Measurements from ENCODE around the gene FAM204A. TPM values are rescaled to one million over a fixed set of nuclear protein-coding genes. Genes with fewer than 3 reads are reported as not detected.

Gene FAM204A
- total and polyA plus RNA-seq, 10 of the 15 experiments (the other 5 are each of a cell fraction or from before 2014, with no cell fraction given), result 24.5 to 96.0 (median 67.6) TPM

GRCh38 chr10:118337356-118337755 lies 4.8 kb downstream of the FAM204A start:
- no peak overlapping the region for H3K9ac ChIP-seq (ENCODE audit: control insufficient read depth, insufficient read depth, low read length)
- no peaks in the 10 kb centered on the region for H4K20me1 ChIP-seq (ENCODE audit: control insufficient read depth, insufficient read depth)
- no peak overlapping the region for H3K4me2 ChIP-seq (ENCODE audit: control insufficient read depth, insufficient read depth)
- ChIA-PET SMC1A (ENCODE audit: uncharacterized antibody, unreplicated experiment) (no interaction called here), CTCF (interaction anchor here (1.0 to 4.0 kb wide), 2 partner anchors 12 to 123 kb away, joined by 5 to 14 read pairs; no protein-coding TSS in a partner anchor), RAD21 (ENCODE audit: unreplicated experiment) (no interaction called here), POLR2A (no interaction called here)
- H3K4me3 ChIP-seq, result no peak overlapping the region
- FAIRE-seq (no peak), DNase-seq (ENCODE audit: low read depth, low spot score) (no peak), ATAC-seq (no peak)
- in situ Hi-C loops (cut with MboI), result no loop called here
- intact Hi-C loops (cut with micrococcal nuclease; ENCODE audit: unreplicated experiment), result no loop called here
- peaks cover 4 to 13% of the 10 kb centered on the region in 2 experiments for H3K36me3 ChIP-seq (ENCODE audit: control insufficient read depth in 2 of 2, insufficient read depth in 2 of 2, low read length in 1 of 2)
- no peak for TF ChIP-seq ZSCAN29 (IDR thresholded peaks at IDR 0.05)
- no peak for TF ChIP-seq CHD2 (IDR thresholded peaks at IDR 0.05; ENCODE audit: borderline replicate concordance, low read depth, low read length)
- no peak for TF ChIP-seq POU2F2 (IDR thresholded peaks at IDR 0.05; ENCODE audit: borderline replicate concordance, low read depth, low read length)
- TF ChIP-seq IKZF1 (conservative IDR thresholded peaks at IDR 0.05), result no peak
- TF ChIP-seq, protein P1, sequence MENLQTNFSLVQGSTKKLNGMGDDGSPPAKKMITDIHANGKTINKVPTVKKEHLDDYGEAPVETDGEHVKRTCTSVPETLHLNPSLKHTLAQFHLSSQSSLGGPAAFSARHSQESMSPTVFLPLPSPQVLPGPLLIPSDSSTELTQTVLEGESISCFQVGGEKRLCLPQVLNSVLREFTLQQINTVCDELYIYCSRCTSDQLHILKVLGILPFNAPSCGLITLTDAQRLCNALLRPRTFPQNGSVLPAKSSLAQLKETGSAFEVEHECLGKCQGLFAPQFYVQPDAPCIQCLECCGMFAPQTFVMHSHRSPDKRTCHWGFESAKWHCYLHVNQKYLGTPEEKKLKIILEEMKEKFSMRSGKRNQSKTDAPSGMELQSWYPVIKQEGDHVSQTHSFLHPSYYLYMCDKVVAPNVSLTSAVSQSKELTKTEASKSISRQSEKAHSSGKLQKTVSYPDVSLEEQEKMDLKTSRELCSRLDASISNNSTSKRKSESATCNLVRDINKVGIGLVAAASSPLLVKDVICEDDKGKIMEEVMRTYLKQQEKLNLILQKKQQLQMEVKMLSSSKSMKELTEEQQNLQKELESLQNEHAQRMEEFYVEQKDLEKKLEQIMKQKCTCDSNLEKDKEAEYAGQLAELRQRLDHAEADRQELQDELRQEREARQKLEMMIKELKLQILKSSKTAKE (IDR thresholded peaks at IDR 0.05; ENCODE audit: low read depth, poor library complexity, severe bottlenecking), result no peak
- no peak for TF ChIP-seq POLR2AphosphoS5 (IDR thresholded peaks at IDR 0.05; ENCODE audit: low read length)
- no peak for TF ChIP-seq E2F8 (IDR thresholded peaks at IDR 0.05; ENCODE audit: low read depth, partially characterized antibody)
- no peak for TF ChIP-seq CUX1 (IDR thresholded peaks at IDR 0.05; ENCODE audit: insufficient replicate concordance, low read depth, low read length)
- TF ChIP-seq SIX5 (IDR thresholded peaks at IDR 0.05; ENCODE audit: low read depth, low read length, severe bottlenecking), result no peak
- TF ChIP-seq EED (IDR thresholded peaks at IDR 0.05; ENCODE audit: low read depth), result no peak
- TF ChIP-seq ESRRA (IDR thresholded peaks at IDR 0.05; ENCODE audit: low read length), result no peak
- no peak for TF ChIP-seq MXI1 (IDR thresholded peaks at IDR 0.05; ENCODE audit: low read depth, low read length)
- no peak for TF ChIP-seq MEF2A (IDR thresholded peaks at IDR 0.05; ENCODE audit: insufficient read depth, low read depth, low read length)
- BruUV-seq (replicated peaks), result no TSS peak
- no peak overlapping the region for H2AFZ ChIP-seq (ENCODE audit: control insufficient read depth, low read depth, low read length)
- no peak overlapping the region for H3K27ac ChIP-seq (ENCODE audit: control insufficient read depth, insufficient read depth)
- 100% methylated on average over 1 of the region's 1 CpG for WGBS (ENCODE audit: insufficient coverage, insufficient replicate concordance, low lambda C conversion rate, missing lambda C conversion rate)
- no peaks in the 10 kb centered on the region for H3K4me1 ChIP-seq (ENCODE audit: control insufficient read depth, insufficient read depth, low read length)
- peaks cover 33% of the 10 kb centered on the region for H3K79me2 ChIP-seq (ENCODE audit: control insufficient read depth, insufficient read depth, low read length)
- H3K27me3 ChIP-seq (replicated peaks in 1 of 2; ENCODE audit: control insufficient read depth in 2 of 2, insufficient read depth in 2 of 2, low read length in 1 of 2), result no peaks in the 10 kb centered on the region
- no peaks in the 10 kb centered on the region; the same call in 2 of the 3 replicates for H3K9me3 ChIP-seq (replicated peaks; ENCODE audit: control insufficient read depth, insufficient read depth, low read length)
